COR-L47 (cell line): ENCODE results near the gene BCAS3.
"Not testable (repeated sequence)": the region's sequence is repeated elsewhere in the genome, so short reads cannot be mapped to it uniquely, and the experiment has no call there.

ENCODE experiments used
- DNase-seq: peaks from one replicate; lab custom pipeline; 2025; lab: John Stamatoyannopoulos, UW

BCAS3 gene

DNA sequence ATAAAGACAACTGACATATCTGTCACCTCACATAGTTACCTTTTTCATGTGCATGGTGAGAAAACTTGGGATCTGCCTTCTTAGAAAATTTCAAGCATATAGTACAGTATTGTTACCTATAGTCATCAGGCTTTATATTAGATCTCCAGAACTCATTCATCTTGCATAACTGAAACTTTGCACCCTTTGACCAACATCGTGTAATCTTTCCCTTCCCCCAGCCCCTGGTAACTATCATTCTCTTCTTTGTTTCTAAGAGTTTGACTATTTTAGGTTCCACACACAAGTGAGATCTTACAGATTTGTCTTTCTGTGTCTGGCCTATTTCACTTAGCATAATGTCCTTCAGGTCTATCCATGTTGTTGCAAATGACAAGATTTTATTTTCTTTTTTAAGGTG, 751.6 kb downstream of the BCAS3 start:
- DNase-seq: no peak

DNA sequence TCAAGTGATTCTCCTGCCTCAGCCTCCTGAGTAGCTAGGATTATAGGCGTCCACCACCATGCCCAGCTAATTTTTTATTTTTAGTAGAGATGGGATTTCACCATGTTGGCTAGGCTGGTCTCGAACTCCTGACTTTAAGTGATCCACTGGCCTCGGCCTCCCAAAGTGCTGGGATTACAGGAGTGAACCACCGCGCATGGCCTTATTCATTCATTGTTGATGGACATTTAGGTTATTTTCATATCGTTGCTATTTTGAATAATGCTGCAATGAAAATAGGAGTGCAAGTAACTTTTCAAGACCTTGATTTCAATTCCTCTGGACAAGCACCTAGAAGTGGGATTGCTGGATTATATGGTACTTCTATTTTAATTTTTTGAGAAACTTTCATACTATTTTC, 752.2 kb downstream of the BCAS3 start:
- DNase-seq: not testable (repeated sequence)

DNA sequence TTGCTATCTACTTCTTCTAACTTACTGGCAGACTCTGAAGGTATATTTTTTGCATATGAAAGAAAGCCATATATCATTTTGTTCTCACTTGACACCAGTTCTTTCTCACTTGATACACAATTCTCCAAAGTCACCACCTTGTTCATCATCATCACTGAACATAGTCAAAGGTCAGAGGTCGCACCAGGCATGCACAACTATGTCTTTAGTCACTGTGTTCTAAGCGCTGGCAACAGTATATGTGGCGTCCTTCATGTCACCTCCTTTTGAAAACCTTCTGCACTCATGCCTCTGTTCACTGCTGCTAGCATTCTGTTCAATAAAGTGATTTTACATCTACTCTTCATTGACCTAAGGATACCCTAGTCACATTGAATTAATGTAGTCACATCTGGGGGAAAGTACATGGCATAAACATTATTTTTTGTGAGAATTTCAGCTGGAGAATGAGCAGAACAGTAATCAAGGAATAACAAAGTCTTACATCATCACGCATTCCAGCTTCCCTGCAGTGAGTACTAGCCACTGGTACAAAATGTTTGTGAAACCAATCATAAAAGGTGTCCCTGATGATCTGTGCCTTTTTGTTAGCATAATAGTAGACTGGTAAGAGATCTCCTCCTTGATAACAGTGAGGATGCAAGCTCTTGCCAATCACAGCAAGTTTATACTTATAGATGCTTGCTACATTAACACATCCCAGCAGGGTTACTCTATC, 754.1 kb downstream of the BCAS3 start:
- DNase-seq: no peak

DNA sequence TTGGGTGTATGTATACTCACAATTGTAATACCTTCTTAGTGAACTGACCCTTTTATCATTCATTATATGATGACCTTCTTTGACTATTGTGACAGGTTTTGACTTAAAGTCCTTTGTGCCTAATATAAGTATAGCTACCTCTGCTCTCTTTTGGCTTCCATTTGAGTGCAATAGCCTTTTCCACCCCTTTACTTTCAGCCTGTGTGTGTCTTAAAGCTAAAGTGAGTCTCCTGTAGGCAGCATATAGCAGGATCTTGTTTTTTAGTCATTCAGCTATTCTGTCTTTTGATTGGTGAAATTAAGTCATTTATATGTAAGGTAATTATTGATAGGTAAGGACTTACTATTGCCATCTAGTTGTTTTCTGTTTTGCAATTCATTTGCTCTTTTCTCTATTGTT, 758.6 kb downstream of the BCAS3 start:
- no peak for DNase-seq

DNA sequence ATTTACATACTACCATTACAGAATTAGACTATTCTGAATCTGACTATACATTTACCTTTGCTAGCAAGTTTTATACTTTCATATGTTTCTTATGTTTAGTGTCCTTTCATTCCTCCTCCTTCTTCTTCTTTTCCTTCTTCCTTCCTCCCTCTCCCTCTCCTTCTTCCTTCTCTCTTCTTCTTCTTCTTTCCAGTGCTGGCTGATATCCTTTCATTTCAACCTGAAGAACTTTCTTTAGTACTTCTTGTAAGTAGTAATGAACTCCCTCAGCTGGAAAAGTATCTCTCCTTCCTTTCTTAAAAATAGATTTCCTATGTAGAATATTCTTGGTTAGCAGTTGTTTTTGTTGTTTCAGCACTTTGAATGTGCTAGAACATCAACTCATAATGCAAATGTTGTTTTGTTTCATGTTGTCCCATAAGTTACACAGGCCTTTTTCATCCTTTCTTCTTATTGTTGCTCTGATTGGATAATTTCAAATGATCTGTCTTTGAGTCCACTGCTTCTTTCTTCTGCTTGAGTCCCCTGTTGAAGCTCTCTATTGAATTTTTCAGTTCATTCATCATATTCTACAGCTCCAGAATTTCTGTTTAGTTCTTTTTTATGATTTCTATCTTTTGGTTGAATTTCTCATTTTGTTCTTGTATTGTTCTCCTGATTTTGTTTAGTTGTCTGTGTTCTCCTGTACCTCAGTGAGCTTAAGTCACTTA, 759.5 kb downstream of the BCAS3 start:
- no peak for DNase-seq

DNA sequence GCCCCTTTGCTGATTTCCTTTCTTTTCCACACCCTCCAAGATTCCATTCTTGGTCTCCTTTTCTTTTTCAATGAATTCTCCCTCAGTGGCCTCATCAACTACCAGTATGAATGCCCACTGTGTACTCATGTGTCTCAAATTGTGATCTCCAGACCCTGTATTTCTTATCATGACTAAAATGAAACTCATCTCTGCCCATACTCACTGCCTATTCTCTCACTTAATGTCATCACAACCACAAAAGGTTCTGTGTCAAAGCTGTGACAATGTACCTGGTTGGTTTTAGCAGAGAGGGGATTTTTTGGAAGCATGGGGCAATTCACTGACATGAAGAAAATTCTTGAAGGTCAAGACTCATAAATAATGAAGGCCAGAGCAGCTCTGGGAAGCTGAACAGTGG, 763.0 kb downstream of the BCAS3 start:
- DNase-seq: no peak

DNA sequence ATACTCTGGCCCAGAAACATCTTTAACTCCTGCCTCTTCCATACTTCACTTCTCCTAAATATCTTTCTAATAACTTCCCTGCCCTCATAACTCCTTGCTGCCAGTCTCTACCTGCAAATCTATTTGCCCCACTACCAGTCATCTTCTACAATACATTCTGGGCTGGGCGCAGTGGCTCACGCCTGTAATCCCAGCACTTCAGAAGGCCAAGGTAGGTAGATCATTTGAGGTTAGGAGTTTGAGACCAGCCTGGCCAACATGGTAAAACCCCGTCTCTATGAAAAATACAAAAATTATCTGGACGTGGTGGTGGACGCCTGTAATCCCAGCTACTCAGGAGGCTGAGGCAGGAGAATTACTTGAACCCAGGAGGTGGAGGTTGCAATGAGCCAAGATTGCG, 763.9 kb downstream of the BCAS3 start:
- DNase-seq: not testable (repeated sequence)

DNA sequence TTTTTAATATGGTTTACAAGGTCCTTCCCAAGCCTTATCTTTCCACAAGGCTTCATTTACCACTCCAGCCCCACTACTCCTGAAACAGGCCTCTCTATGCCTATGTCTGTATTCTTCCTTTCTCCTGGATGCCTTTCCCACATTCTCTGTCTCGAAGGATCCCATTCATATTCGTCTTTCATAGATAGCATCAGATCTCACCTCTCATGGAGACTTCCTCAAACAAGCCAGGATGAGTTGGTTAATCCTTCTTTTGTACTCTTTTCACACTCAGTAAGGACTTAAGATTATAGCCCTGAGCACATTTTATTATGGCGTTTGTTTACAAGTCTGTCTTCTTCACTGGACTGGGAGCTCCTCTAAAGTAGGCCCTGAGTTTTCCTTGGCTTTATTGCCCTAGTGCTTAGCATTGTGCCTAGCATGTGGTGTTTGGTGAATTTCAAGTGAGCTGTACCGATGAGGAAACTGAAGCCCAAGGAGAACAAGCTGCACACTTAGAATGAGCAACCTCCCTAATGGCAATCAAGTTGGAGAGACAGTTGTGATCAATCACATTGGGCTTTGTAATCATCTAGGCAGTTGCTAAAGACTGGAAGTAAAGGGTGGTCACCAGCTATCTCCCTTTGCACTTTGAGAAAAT, 764.6 kb downstream of the BCAS3 start:
- DNase-seq: no peak
